GM12865 (cell line): ENCODE results near the gene ITM2C.

Source experiments
- DNase-seq: peaks from one replicate; pipeline ENCODE4 v3.0.0; 2010; ENCODE audit warnings: low read depth
- H3K4me3 ChIP-seq: 2 replicates; pipeline ENCODE4 v1.5.1; 2011; ENCODE audit warnings: mild to moderate bottlenecking, low read depth, low read length, control low read depth
- CTCF ChIP-seq: IDR thresholded peaks from 2 replicates; pipeline ENCODE4 v1.5.1; 2011; ENCODE audit warnings: low read length, control low read depth, low read depth, inconsistent platforms; ENCODE audit not compliant: insufficient read depth; ENCODE audit errors: missing control alignments

ITM2C gene

GRCh38 chr2:230891509-230891908 is 26.8 kb downstream of the ITM2C start:
- no peak overlapping the region for H3K4me3 ChIP-seq
- TF ChIP-seq CTCF: no peak
- DNase-seq: no peak

GRCh38 chr2:230893338-230893737 is 28.6 kb downstream of the ITM2C start:
- no peak overlapping the region for H3K4me3 ChIP-seq
- no peak for TF ChIP-seq CTCF
- peak; percentile 74 for DNase-seq

- H3K4me3 ChIP-seq: no peak overlapping the region
- DNase-seq: peak; percentile 47
- TF ChIP-seq CTCF: no peak
Measured at GRCh38 chr2:230893841-230894781, 29.4 kb downstream of the ITM2C start.

- H3K4me3 ChIP-seq: no peak overlapping the region
- TF ChIP-seq CTCF: no peak
- no peak for DNase-seq
Measured at GRCh38 chr2:230895536-230896345, 31.0 kb downstream of the ITM2C start.

- DNase-seq: no peak
- TF ChIP-seq CTCF: no peak
- H3K4me3 ChIP-seq: no peak overlapping the region
Measured at GRCh38 chr2:230896346-230897115, 31.8 kb downstream of the ITM2C start.

GRCh38 chr2:230898016-230898712 is 33.4 kb downstream of the ITM2C start:
- no peak for TF ChIP-seq CTCF
- no peak overlapping the region for H3K4me3 ChIP-seq
- no peak for DNase-seq
